Type B pancreatic cell (in vitro differentiated cells): ENCODE results near the gene HACD4. TPM values are rescaled to one million over a fixed set of nuclear protein-coding genes. Genes with fewer than 3 reads are reported as not detected.

Experiments used
- DNase-seq: peaks from one replicate; pipeline ENCODE4 v3.0.0; 2021; ENCODE audit warnings: mixed read lengths; ENCODE audit not compliant: unreplicated experiment; ENCODE audit errors: extremely low spot score
- H3K27ac Mint-ChIP-seq: 2 replicates; pipeline ENCODE4 v1.8.0; 2021; ENCODE audit warnings: mild to moderate bottlenecking, mixed read lengths
- H3K27me3 Mint-ChIP-seq: 2 replicates; pipeline ENCODE4 v1.8.0; 2021; ENCODE audit warnings: mixed read lengths
- H3K36me3 Mint-ChIP-seq: 2 replicates; pipeline ENCODE4 v1.8.0; 2021; ENCODE audit warnings: mixed read lengths
- H3K4me1 Mint-ChIP-seq: one replicate; pipeline ENCODE4 v1.8.0; 2021; ENCODE audit warnings: mixed read lengths; ENCODE audit not compliant: unreplicated experiment
- H3K4me3 Mint-ChIP-seq: 2 replicates; pipeline ENCODE4 v1.8.0; 2021; ENCODE audit warnings: mild to moderate bottlenecking, mixed read lengths
- H3K9me3 Mint-ChIP-seq: 2 replicates; pipeline ENCODE4 v1.8.0; 2021; ENCODE audit warnings: mixed read lengths
- total RNA-seq: library from RNA; stranded (reverse); gene quantifications from 2 replicates; pipeline ENCODE4 v1.2.1, GENCODE V29; 2021; ENCODE audit warnings: low replicate concordance
- TF ChIP-seq, protein P1 (sequence below): fragments of 200-600 bp; sonication (generic); conservative IDR thresholded peaks from 2 replicates; pipeline ENCODE4 v1.5.0; 2021; ENCODE audit warnings: antibody characterized with exemption, mild to moderate bottlenecking

The HACD4 gene
- total RNA-seq, 1 donor from 2014 or later = 0.72 TPM

DNA sequence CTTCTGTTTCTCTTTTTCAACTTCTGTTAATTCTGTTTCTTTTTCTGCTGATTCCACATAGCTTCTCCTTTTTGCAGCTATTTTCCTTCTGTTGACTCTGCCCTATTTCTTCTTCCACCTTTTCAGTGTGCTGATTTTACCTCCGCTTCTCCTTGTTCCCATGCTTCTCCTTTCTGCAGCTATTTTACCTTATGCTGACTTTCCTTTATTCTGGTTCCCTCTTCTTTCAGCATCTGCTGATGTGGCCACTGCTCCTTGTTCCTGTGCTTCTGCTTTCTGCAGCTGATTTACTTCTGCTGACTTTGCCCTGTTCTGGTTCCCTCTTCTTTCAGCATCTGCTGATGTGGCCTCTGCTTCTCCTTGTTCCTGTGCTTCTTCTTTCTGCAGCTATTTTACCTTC, 58.8 kb downstream of the HACD4 start:
- DNase-seq = no peak
- no peaks in the 10 kb centered on the region for H3K27me3 Mint-ChIP-seq
- no peak overlapping the region for H3K27ac Mint-ChIP-seq
- no peak overlapping the region for H3K4me3 Mint-ChIP-seq
- no peaks in the 10 kb centered on the region for H3K9me3 Mint-ChIP-seq
- H3K4me1 Mint-ChIP-seq = no peaks in the 10 kb centered on the region
- TF ChIP-seq, protein P1, sequence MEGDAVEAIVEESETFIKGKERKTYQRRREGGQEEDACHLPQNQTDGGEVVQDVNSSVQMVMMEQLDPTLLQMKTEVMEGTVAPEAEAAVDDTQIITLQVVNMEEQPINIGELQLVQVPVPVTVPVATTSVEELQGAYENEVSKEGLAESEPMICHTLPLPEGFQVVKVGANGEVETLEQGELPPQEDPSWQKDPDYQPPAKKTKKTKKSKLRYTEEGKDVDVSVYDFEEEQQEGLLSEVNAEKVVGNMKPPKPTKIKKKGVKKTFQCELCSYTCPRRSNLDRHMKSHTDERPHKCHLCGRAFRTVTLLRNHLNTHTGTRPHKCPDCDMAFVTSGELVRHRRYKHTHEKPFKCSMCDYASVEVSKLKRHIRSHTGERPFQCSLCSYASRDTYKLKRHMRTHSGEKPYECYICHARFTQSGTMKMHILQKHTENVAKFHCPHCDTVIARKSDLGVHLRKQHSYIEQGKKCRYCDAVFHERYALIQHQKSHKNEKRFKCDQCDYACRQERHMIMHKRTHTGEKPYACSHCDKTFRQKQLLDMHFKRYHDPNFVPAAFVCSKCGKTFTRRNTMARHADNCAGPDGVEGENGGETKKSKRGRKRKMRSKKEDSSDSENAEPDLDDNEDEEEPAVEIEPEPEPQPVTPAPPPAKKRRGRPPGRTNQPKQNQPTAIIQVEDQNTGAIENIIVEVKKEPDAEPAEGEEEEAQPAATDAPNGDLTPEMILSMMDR = no peak
- H3K36me3 Mint-ChIP-seq = peaks cover 27% of the 10 kb centered on the region

- Mint-ChIP-seq H3K9me3 (no peaks in the 10 kb centered on the region), H3K27me3 (no peaks in the 10 kb centered on the region), H3K36me3 (peaks cover 27% of the 10 kb centered on the region), H3K4me3 (no peak overlapping the region), H3K4me1 (no peaks in the 10 kb centered on the region), H3K27ac (no peak overlapping the region)
- TF ChIP-seq, protein P1 = no peak
- no peak for DNase-seq
These were observed 68.8 kb downstream of the HACD4 start for GRCh38 chr9:20962536-20963225.

DNA sequence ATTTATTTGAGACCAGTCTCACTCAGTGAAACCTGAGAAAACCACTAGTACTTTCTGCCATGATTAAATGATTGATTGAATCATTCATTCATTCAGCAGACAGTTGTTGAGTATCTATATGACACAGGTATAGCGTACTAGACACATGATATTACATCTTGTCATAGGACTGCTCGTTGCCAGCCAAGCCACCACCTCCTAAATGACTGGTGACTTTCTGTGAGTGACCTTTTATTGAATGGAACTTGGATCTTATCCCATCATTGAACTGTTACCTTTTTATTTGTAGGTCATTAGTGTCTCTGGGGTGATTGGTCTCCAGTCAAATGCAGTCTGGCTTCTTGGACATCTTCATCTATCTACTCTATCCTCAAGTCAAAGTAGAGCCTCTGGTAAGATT, 80.7 kb downstream of the HACD4 start:
- no peak for DNase-seq
- no peak overlapping the region for H3K27ac Mint-ChIP-seq
- H3K27me3 Mint-ChIP-seq = no peaks in the 10 kb centered on the region
- no peaks in the 10 kb centered on the region for H3K9me3 Mint-ChIP-seq
- TF ChIP-seq, protein P1 = no peak
- no peak overlapping the region for H3K4me3 Mint-ChIP-seq
- peaks cover 37% of the 10 kb centered on the region for H3K36me3 Mint-ChIP-seq
- H3K4me1 Mint-ChIP-seq = peaks cover 5% of the 10 kb centered on the region

Other genes starting within 250 kb of the HACD4 start
- gene IFNB1, start 46.3 kb upstream of the HACD4 start, total RNA-seq = not detected in 2 replicates
- not detected in 2 replicates for gene IFNW1, start 110.2 kb upstream of the HACD4 start, total RNA-seq
- not detected in 2 replicates for gene IFNA21, start 135.0 kb upstream of the HACD4 start, total RNA-seq
- not detected in 2 replicates for gene IFNA4, start 155.9 kb upstream of the HACD4 start, total RNA-seq
- not detected in 2 replicates for gene IFNA7, start 170.6 kb upstream of the HACD4 start, total RNA-seq
- not detected in 2 replicates for gene IFNA10, start 175.5 kb upstream of the HACD4 start, total RNA-seq
- gene IFNA16, start 185.7 kb upstream of the HACD4 start, total RNA-seq = not detected in 2 replicates
- not detected in 2 replicates for gene IFNA17, start 196.6 kb upstream of the HACD4 start, total RNA-seq
- not detected in 2 replicates for gene IFNA14, start 208.4 kb upstream of the HACD4 start, total RNA-seq